Esophagus squamous epithelium (tissue), 4 donors: Measurements from ENCODE around the gene LHPP.

Experiments used
- POLR2A ChIP-seq, 4 donors: fragments of 450-650 bp; IDR thresholded peaks; one replicate each; pipeline ENCODE4 v1.6.1; 2017; ENCODE audit warnings: antibody characterized with exemption in 4 of 4, mild to moderate bottlenecking in 4 of 4, moderate library complexity in 3 of 4
- TF ChIP-seq, protein P1 (sequence below), 6 experiments: fragments of 450-650 bp in 4 of 6; fragments of 200-600 bp in 2 of 6; sonication (generic) in 2 of 6; IDR thresholded peaks; one replicate each; pipeline ENCODE4 v1.5.1; 2016 to 2019; ENCODE audit warnings: antibody characterized with exemption in 6 of 6, mild to moderate bottlenecking in 4 of 6, moderate library complexity in 4 of 6

DNA sequence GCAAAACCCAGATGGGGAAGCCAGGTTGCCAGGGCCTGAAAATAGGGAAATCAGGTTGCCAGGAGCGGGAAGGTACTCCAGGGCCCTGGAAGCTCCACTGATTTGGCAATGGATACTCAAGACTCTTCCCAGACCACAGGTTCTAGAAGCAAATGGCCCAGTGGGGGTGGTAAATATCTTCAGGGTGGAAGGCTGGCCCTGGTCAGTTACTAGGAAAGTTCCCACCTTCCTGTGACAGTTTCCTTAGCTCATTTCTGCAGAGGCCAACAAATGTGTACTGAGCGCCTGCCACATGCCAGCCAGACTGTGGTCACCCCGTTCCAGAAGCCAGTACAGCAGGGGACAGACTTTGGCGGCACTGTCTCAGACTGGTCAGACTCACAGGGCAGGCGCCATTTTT lies 168.9 kb downstream of the LHPP start:
- TF ChIP-seq, protein P1, sequence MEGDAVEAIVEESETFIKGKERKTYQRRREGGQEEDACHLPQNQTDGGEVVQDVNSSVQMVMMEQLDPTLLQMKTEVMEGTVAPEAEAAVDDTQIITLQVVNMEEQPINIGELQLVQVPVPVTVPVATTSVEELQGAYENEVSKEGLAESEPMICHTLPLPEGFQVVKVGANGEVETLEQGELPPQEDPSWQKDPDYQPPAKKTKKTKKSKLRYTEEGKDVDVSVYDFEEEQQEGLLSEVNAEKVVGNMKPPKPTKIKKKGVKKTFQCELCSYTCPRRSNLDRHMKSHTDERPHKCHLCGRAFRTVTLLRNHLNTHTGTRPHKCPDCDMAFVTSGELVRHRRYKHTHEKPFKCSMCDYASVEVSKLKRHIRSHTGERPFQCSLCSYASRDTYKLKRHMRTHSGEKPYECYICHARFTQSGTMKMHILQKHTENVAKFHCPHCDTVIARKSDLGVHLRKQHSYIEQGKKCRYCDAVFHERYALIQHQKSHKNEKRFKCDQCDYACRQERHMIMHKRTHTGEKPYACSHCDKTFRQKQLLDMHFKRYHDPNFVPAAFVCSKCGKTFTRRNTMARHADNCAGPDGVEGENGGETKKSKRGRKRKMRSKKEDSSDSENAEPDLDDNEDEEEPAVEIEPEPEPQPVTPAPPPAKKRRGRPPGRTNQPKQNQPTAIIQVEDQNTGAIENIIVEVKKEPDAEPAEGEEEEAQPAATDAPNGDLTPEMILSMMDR (IDR thresholded peaks at IDR 0.05) = no peak
- TF ChIP-seq POLR2A (IDR thresholded peaks at IDR 0.05) = no peak
